ENCODE measurements around the gene NOTCH1.
A peak's percentile ranks its signal among the peaks of the same experiment; 100 is the strongest.

NOTCH1 gene

GRCh38 chr9:136539427-136540421 is 6.1 kb downstream of the NOTCH1 start:
- Histone ChIP-seq H3K27me3 (ENCODE audit: insufficient read depth, low read length, poor library complexity) (no peaks in the 10 kb centered on the region), H3K4me2 (ENCODE audit: insufficient read depth, low read length) (peak overlapping the region; percentile 96), H3K4me3 (ENCODE audit: low read depth in 1 of 2, low read length in 2 of 2) (0 out of 4 replicates have a peak overlapping the region, but pooled peaks of 1 of the 2 experiments have one; percentile 48), H4K20me1 (ENCODE audit: insufficient read depth, low read length) (peaks cover 97% of the 10 kb centered on the region), H3K36me3 (ENCODE audit: insufficient read depth, low read length) (peaks cover 93% of the 10 kb centered on the region), H3K79me2 (ENCODE audit: insufficient read depth, low read length) (peaks cover 100% of the 10 kb centered on the region), H3K4me1 (ENCODE audit: insufficient read depth, low read length) (peaks cover 72% of the 10 kb centered on the region), H3K27ac (ENCODE audit: low read length) (peak overlapping the region; percentile 62; the same call in 1 of the 2 replicates), H3K9me3 (ENCODE audit: insufficient read depth, low read length, severe bottlenecking) (no peaks in the 10 kb centered on the region), H2AFZ (ENCODE audit: low read depth, low read length) (no peak overlapping the region), H3K9ac (ENCODE audit: low read depth, low read length) (peak overlapping the region; percentile 24; the same call in 1 of the 2 replicates)
- TF ChIP-seq CTCF (IDR thresholded peaks at IDR 0.05; ENCODE audit: borderline replicate concordance, extremely low read depth, low read length, poor library complexity, severe bottlenecking) (no peak), EZH2 (IDR thresholded peaks at IDR 0.05; ENCODE audit: borderline replicate concordance, low read depth, low read length, severe bottlenecking) (no peak)
- ATAC-seq (ENCODE audit: insufficient read depth, low read depth) (peak; percentile 18; the same call in 1 of the 3 replicates), DNase-seq (peak; percentile 59)

DNA sequence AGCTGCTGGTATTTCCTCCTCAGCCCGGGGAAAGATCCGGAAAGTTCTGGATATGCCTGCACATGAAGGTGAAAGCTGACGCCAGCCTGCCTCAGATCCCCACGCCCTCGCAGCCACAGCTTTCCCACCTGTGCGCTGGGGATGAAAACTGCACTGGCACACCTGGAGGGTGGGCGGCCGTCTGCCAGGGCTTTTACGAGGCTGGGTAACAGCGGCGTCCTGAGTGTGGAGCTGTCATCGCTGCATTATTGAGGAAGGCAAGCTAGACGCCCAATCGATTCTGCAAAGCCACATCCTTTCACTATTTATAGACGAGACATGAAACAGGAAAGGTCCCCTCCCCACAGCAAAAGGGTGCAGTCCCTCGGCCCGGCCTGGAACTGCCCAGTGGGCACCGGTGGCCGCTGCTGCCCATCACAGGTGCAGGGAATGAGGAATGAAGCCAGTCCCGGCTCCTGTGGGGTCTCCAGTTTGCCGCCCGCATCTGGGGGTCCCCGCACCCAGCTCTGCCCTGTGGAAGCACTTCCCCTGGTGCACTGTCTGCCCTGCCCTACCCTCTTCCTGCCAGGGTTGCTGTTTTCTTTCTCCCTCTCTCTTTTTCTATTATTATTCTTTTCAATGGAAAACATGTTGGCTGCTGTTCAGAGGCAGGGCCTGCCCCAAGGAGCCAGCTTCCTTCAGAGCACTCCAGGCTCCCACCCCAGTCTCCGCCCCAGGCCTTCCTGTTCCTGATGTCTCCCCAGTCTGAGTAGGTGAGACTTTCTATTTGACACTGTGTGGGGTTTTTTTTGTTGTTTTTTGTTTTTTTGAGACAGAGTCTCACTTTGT is 7.0 kb downstream of the NOTCH1 start:
- peaks cover 99% of the 10 kb centered on the region for H3K79me2 ChIP-seq (ENCODE audit: insufficient read depth, low read length)
- no peak overlapping the region for H3K9ac ChIP-seq (ENCODE audit: low read depth, low read length)
- DNase-seq: no peak

More for the DNA sequence above, 7.0 kb downstream of the NOTCH1 start:
- Histone ChIP-seq H3K9me3 (ENCODE audit: insufficient read depth, low read length, severe bottlenecking) (no peaks in the 10 kb centered on the region), H3K4me2 (ENCODE audit: insufficient read depth, low read length) (peak overlapping the region; percentile 12; the same call in 1 of the 2 replicates), H3K27ac (ENCODE audit: low read length) (no peak overlapping the region; the same call in 1 of the 2 replicates), H3K4me3 (ENCODE audit: low read depth in 1 of 2, low read length in 2 of 2) (no peak overlapping the region), H2AFZ (ENCODE audit: low read depth, low read length) (no peak overlapping the region), H3K36me3 (ENCODE audit: insufficient read depth, low read length) (peaks cover 91% of the 10 kb centered on the region), H4K20me1 (ENCODE audit: insufficient read depth, low read length) (peaks cover 96% of the 10 kb centered on the region), H3K4me1 (ENCODE audit: insufficient read depth, low read length) (peaks cover 67% of the 10 kb centered on the region), H3K27me3 (ENCODE audit: insufficient read depth, low read length, poor library complexity) (no peaks in the 10 kb centered on the region)
- no peak for ATAC-seq (ENCODE audit: insufficient read depth, low read depth)
- TF ChIP-seq EZH2 (IDR thresholded peaks at IDR 0.05; ENCODE audit: borderline replicate concordance, low read depth, low read length, severe bottlenecking) (no peak), CTCF (IDR thresholded peaks at IDR 0.05; ENCODE audit: borderline replicate concordance, extremely low read depth, low read length, poor library complexity, severe bottlenecking) (no peak)

All from DND-41 (cell line).